NCI-H446 (cell line): Measurements from ENCODE around the gene IFT27.

Source experiments
- DNase-seq, 2 experiments: peaks; one replicate each; lab custom pipeline; 2025; lab: John Stamatoyannopoulos, UW

IFT27 gene, protein sequence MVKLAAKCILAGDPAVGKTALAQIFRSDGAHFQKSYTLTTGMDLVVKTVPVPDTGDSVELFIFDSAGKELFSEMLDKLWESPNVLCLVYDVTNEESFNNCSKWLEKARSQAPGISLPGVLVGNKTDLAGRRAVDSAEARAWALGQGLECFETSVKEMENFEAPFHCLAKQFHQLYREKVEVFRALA

DNA sequence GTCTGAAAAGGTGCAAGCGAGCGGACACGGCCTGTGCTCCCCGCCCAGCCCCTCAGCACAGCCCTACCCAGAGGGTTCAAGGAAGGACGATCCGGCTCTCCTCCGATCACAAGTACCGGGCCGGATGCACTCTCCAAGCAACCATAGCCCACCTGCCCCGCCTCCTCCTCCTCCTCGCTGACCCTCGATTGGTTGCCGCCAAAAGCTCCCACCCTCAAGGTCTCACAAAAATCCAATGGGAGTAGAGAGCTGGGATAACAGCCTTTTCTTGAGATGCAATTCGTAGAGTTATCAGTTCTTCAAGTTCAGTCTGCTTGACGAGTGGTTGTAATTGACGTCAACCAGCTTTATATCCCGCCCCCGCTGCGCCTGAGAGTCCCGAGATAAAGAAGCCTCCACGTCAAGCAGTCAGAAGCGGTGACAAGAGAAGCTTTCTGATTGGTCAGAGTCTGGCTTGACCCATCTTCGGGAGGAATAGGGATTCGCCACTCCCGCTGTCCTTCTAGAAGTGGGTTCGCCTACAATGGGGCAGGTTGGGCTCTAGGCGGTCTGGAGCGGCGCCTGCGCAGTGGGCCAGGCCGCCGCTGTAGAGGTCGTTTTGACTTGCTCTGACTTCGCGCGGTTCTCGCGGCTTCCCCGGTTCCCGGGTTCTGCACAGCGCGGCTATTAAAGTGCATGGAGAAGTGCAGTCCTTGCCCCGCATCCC is at the start of gene IFT27:
TSS of gene IFT27 (minus strand) at position 156 of the 706 bp plus-strand sequence. CDS start 412 bp downstream, outside the sequence.
- DNase-seq = peak; percentile 99

DNA sequence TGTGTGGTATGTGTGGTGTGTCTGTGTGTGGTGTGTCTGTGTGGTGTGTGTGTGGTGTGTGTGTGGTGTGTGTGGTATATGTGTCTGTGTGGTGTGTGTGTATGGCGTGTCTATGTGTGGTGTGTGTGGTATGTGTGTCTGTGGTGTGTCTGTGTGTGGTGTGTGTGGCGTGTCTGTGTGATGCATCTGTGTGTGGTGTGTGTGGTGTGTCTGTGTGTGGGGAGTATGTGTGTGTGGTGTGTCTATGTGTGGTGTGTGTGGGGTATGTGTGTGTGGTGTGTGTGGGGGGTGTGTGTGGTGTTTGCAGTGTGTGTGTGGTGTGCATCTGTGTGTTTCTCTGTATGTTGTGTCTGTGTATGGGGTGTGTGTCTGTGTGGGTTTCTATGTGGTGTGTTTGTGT is 48.7 kb upstream of the IFT27 start:
- DNase-seq = no peak

DNA sequence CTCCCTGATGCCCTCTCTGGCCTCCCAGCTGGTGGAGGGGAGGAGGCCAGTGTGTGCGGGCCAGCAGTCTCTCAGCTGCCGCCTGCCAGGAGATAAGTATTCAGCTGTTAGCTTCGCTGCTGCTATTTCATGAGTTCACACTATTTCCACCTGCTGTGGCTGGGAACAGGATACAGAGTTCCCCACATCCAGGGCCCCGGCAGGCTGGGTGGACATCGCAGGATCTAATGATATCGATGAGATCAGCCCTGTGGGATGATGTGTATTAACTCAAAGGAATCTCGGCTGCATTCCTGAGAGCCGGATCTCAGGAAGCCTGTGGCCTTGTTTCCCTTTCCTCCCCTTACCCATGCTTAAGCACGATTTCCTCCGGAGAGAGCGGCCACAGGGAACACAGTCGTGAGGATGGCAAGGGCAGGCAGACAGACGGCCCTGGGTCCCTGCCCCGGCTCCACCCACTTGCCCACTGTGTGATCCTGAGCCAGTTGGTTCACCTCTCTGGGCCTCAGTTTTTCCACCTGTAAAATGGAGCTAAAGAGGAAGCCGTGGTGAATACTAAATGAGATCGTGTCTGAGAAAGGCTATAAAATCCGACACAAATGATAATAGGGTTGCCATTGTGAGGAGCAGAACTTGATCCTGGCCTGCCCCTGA is 47.4 kb upstream of the IFT27 start:
- no peak for DNase-seq

DNA sequence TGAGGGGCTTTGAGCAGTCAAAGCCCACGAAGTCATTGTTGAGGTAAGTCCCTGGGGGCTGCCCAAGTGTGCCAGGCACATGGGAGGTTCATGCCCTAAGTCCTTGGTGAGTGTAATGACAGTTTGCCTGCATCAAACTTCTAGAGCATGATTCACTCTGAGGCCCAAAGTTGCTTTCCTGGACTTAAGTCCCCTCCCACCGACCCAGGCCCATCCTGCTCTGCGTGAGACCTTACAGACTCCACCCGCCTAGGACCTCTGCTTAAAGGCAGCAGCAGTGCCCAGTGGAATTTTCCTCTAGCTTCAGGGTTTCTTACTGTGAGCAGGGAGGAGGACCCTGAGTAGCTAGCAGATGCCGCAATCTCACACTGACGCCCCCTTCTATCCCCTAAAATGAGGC is 46.7 kb upstream of the IFT27 start:
- no peak for DNase-seq

DNA sequence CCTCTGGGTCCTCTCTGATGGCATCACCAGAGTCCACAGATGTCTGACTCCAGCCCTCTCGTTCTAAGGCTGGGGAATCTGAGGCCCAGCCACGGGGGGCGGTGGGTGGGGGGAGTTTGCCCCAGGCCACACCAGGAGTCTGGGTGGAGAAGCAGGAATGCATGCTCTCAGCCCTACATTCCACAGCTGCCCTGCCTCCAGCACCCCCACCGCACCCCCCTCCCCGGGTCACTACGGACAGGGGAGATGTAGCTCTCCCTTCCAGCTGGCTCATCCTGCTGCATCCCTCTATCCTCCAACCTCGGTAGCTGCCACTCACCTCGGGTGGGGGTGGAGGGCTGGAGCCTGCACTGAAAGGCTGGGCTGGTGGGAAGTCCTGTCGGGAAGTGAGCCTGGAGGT is 43.2 kb upstream of the IFT27 start:
- no peak for DNase-seq

DNA sequence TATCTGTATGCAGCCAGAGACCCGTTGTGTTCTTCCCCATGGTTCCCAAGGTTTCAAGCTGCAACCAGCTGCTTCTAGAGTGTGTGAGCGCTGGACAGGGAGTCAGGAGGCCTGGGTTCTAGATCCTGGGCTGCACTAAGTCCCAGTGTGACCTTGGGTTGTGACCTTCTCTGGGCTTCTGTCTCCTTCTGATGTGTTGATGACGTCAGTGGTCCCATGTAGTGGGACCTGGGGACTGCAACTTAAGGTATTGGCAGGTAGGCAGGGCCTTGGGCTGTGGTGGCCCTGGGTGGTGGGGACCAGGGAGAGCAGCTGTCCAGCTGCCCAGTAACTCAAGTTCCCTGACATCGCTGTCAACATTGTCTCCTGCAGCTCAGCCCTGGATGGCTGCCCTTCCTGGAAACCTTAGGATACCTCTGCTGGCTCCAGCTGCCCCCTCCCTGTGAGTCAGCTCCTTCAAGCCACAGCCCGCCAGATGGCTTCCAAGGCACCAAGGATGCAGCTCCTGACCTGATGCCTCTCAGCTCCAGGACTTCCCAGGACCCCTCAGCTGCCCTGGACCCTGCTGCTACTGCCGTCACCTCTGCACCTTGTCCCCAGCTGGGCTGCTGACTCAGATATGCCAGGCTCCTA is 42.2 kb upstream of the IFT27 start:
- DNase-seq = no peak

DNA sequence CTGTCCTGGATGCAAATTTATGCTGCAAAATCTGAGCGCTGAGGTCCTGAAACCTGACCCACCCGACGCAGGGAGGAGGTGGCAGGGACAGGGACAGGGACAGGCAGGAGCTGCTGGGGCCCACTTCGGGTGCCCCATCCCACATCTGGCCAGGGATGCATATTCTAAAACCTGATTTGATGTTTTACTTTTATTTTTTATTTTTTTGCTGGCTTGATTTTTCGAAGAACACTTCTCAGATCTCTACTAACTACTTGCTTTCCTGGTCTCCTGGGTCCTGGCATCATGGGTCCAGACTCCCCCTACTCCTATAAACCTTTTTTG is 41.6 kb upstream of the IFT27 start:
- no peak for DNase-seq

DNA sequence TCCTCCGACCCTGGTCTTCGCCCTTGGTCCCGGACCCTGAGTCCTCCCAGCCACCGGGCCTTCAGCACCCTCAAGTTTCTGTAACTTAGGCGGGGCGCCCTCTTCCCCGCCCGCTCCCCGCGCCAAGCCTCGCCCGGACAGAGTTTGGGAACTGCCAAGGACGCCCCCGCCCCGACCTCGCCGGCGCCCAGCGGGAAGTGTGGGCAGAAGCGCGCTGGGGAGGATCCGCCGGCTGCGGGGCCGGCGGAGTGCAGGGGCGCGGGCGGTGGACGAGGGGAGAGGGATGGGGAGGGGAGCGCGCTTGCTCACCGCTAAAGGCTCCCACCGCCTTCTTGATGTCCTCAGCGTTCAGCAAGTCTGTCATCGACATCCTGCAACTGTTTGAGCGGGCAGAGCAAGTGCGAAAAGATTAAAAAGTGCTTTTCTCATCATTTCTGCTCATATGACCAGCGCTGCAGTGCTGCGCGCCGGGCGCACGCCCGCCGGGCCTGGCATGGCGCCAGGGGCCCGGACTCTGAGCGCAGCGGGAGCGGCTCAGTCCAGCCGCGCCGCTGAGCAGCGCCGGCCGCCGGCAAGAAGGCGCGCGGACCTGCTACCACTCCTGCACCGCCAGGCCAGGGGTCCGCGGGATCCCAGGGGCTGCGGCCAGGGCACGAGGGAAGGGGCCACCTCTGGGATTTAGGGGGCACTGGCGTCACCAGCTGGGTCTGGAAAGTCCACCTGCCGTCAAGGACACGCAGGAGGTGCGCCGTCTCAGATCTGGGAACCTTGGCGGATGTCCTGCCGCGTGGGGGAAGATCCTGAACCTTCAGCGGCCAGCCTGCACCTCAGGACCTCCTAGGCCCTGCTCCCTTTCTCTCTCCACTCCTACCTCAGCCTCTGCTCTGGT is 41.0 kb upstream of the IFT27 start, which contains the start of gene PVALB:
TSS of gene PVALB (minus strand) at position 400 of the 889 bp plus-strand sequence. CDS start at position 370, 30 bp downstream.
- no peak for DNase-seq

DNA sequence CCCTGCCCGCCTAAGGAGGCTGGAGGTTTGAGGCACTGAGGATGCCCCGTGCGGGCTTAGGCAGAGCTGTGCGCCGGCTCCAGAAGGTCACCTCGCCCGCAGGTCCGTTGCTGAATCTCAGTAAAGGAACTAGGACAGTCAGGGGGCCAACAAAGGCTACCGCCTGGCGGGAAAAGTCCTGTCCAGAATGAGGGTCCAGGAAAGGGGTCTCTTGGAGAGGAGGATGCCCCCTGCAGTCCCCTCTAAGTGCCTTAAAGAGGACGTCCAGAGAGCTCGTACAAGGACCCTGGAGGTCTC is 40.4 kb upstream of the IFT27 start:
- no peak for DNase-seq

DNA sequence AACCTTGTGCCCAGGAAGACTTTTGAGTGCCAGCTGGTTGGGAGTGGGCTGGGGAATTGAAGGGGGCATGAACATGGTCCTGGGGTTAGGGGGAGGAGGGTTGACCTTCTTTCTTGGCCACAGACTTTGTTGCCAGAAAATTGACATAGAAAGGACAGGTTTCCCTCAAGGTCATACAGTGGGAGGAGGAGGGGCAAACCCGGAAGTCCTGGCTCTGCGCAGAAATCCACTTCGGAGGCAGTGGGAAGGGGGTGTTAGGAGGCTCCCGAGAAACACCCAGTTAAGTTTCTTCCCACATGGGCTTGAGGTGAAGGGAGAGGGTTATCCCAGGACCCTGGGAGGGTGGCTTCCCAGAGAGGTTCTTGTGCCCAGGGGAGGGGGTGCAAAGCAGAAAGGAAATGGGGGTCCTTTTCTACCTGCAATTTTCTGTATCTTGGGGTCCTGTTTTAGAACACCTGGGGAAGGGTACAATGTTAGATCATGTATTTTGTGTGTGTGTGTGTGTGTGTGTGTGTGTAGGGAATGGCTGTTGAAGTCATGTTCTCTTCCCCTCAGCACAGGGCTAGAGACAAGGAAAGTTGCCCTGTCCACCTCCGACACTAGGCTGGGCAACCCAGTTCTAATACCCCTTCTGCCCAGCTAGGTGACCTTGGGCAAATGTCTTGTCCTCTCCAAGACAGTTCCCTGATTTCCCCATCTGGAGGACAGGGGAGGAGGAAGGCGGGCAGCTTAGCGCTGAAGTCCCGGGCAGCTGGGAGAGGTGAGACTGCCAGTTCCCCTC is 39.8 kb upstream of the IFT27 start:
- no peak for DNase-seq

DNA sequence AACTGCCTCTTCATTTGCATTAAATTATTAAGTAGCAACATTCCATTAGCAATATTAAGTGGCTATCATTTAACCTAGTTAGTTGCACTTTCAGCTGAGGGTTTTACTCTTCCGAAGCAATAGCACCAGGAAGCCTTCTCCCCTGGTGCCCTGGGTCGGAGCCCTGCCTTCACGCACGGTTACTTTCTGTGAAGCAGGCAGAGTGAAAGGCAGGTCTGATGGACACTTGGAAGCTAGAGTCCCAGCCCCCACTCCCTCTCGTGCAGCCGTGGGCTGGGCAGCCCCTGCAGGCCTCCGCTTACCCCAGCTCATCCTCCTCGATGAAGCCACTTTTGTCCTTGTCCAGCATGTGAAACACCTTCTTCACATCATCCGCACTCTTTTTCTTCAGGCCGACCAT is 38.9 kb upstream of the IFT27 start:
- DNase-seq = no peak

DNA sequence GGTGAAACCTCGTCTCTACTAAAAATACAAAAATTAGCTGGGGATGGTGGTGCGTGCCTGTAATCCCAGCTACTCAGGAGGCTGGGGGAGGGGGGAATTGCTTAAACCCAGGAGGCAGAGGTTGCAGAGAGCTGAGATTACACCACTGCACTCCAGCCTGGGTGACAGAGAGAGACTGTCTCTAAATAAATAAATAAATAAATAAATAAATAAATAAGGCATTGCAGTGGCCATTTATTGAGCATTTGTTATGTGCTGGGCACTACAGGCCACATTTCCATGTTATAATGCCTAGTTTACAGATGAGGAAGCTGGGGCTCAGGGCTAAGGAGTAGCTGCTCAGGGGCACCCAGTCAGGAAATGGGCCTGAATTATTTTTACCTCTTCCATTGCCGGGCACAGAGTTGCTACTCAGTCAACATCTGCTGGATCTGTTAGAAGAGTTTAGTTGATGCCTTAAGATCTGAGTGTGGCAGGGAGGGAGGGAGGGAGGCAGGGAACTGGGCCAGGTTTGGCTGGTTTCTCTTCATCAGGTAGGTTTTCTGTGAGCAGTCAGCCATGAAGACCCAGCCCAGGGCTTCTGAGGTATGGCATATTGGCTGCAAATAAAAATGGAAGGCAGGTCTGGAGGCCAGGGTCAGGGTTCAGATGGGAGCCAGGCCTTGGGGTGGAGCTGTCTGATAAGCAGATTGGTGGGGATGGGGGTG is 35.3 kb upstream of the IFT27 start:
- DNase-seq = no peak

DNA sequence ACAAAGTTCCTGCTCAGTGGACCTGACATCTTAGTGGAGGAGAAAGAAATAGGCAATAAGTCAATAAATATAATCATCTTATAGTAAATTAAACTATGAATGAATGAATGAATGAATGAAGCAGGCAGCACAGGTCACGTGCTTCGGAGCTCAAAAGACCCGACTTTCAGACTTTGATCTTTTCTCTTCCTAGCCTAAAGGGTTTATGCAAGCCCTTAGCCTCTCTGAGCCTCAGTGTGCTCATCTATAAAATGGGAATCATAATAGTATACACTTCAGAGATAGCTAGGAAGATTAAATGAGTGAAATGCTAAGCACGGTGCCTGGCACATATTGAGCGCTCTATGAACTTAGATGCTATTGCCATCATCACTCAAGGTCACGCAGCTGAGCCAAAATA is 33.4 kb upstream of the IFT27 start:
- DNase-seq = no peak

DNA sequence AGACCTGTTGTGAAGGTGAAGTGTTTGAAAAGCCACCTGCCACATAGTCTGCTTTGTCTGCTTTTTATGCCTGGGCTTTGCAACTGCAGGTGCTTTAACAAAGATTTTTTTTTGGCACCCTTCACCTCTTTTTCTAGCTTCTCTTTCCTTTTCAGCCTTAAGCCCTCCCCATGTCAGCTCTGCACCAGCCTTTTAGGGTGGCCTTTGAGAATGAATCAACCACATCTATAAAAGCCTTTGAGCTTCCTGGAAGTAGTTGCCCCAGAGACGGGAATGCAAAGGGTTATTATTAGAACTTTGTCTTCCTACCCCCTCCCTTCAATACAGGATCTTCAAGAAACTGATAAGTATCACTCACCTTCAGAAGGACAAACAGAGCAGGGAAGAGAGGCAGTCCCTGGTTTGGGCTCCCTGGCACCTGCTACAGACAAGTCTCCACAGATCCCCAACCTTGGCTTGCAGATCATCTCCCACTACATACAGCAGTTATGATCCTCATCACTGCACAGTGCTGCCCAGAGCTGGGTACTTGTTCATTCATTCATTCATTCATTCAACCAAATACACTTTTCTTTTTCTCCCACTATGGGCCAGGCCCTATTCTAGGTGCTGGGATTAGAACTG is 32.9 kb upstream of the IFT27 start:
- DNase-seq = no peak

DNA sequence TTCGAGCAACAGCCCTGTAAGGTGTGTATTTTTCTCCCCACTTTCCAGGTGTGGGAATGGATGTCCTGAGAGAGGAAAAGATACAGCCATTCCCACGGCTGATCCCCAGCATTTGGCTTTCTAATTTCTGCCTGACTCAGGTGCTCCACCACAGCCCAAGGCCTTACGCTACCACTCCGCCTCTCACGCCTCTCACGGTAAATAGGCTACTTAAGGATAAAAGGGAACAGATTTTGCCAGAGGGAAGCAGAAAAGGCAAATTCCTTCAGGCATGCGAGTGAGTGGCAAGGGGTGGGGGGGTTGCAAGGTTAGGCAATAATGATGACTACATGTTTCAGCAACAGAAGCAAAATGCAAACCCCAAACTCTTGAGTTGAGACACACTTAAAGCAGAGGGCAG is 31.7 kb upstream of the IFT27 start:
- DNase-seq = no peak

DNA sequence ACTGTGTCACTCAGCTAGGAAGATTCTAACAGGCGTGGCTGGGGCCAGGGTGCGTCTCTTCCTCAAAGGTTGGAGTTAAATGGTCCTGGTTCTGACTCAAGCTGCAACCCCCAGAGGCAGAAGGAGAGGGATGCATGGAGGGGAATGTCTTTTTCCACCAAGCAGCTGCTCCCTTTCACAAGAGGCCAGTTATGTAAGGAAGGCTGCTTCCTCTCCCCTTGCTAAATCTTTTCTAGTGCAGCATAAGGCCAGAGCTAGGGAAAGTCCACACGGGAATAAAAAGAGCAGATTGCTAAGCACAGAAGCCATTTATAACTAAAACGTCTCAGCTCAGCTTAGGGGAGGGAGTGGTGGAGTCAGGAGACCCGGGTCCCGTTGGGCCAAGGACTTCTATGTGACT is 30.9 kb upstream of the IFT27 start:
- DNase-seq = no peak

DNA sequence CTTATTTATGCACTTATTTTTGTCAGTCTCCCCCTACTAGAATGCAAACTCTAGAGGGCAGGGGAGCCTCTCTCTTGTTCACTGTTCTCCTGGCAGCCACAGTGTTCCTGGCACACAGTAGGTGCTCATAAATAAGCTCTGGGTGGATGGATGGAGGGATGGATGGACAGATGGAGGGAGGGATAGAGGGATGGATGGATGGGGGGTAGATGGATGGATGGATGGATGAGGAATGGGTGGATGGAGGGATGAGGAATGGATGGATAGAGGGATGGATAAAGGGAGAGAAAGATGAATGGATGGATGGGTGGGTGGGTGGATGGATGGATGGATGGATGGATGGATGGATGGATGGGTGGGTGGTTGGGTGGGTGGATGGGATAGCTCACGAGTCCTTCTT is 27.4 kb upstream of the IFT27 start:
- DNase-seq = no peak

DNA sequence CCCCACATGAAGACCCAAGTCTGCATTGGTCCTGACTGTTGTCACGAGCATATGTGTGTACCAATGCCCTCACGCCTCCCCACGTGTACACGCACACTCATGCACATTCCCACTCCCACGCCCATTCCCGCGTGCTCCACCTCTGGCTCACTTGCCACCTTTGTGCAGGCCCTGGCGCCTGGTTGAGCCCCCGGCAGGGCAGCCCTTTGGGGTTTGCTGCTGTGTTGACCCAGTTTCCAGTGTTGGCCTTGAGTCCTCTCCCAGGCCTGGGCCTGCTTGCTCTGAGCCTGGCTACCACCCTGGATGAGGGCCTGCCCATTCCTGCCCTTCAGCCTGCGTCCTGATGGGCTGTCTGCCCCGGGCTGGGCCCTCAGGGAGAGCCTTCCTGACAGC is 22.8 kb upstream of the IFT27 start:
- DNase-seq = no peak

DNA sequence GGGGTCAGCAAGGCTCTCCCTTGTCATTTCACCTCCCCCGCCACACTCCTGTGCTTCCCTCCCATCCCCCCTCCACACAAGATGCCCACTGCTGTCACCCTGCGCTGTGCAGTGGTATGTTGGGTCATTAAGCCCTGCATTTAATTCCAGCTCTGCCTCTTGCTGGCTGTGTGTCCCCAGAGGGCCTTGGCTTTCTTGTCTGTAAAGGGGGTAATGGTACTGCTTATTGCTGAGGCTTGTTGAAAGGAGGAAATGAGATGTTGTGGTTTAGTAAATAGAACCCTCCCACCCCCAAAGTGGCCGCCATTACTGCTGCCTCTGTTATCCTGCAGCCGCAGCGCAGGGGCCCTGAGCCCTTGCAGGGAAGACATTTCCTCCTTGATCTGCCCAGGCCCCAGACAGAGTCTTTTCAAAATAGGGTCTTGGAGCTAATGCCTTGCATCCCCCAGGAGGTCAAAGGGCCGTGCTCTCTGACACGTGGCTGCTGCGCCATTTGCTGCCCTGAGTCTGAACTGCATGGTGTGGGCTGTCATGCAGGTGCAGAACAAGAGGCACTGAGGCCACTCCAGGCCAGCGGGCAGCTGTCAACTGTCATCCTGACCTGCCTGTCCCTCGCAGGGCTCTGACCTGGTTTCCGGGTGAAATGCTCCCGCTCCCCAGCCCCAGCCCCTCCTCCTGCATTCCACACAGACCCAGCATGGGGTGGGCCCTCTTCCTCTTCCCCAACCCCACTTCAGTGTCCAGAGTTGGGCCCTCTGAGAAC is 22.2 kb upstream of the IFT27 start:
- DNase-seq = no peak

DNA sequence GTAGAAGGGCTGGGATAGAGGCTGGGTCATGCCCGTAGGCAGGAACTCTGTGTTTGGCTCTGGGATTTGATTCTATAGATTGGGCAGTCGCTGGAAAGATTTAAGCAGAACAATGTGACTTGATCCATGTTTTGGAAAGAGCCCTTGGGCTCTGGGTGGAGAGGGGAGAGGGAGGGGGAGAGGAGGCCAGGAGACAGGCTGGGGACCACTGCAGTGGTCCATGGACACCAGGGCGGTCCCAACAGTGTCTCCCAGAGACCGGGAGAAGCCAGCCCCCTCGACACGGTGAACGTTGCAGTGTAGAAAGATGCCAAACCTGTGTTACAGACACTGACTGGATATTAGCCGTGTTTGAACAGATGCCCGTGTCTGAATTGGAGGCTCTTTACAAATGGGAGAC is 21.5 kb upstream of the IFT27 start:
- DNase-seq = no peak
